IPS-18a (cell line): ENCODE data around the gene CDRT15.
"Not testable (repeated sequence)": the region's sequence is repeated elsewhere in the genome, so short reads cannot be mapped to it uniquely, and the experiment has no call there.

Source experiments
- H3K27ac ChIP-seq: one replicate; pipeline ENCODE4 v1.5.1; 2013; ENCODE audit warnings: low read length
- H3K27me3 ChIP-seq: one replicate; pipeline ENCODE4 v1.6.1; 2013; ENCODE audit warnings: mild to moderate bottlenecking, low read length; ENCODE audit not compliant: control insufficient read depth, insufficient read depth
- H3K36me3 ChIP-seq: one replicate; pipeline ENCODE4 v1.6.1; 2013; ENCODE audit warnings: low read depth, low read length; ENCODE audit not compliant: control insufficient read depth
- H3K4me1 ChIP-seq: one replicate; pipeline ENCODE4 v1.6.1; 2013; ENCODE audit warnings: low read depth, low read length; ENCODE audit not compliant: control insufficient read depth
- H3K4me3 ChIP-seq: one replicate; pipeline ENCODE4 v1.5.1; 2013; ENCODE audit warnings: low read length
- H3K9ac ChIP-seq: one replicate; pipeline ENCODE4 v1.6.1; 2013; ENCODE audit warnings: mild to moderate bottlenecking, low read length, moderate library complexity
- H3K9me3 ChIP-seq: one replicate; pipeline ENCODE4 v1.6.1; 2013; ENCODE audit warnings: low read depth, low read length; ENCODE audit not compliant: control insufficient read depth

The CDRT15 gene

DNA sequence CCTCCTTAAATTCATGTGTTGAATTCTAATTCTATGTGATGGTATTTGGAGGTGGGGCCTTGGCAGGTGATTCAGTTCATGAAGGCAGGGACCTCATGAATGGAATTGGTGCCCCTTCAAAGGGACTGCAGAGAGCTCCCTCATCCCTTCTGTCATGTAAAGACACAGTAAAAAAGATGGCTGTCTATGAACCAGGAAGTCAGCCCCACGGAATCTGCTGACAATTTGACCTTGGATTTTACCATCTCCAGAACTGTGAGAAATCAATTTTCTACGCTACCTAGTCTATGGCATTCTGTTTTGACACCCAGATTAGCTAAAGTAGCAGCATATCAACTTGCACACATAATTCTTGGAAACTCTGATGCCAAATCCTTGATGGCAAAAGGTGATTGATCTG, 1.6 kb downstream of the CDRT15 start:
- not testable (repeated sequence) for H3K27me3 ChIP-seq, H3K36me3 ChIP-seq, H3K27ac ChIP-seq, H3K4me3 ChIP-seq, H3K9me3 ChIP-seq, H3K4me1 ChIP-seq, H3K9ac ChIP-seq

DNA sequence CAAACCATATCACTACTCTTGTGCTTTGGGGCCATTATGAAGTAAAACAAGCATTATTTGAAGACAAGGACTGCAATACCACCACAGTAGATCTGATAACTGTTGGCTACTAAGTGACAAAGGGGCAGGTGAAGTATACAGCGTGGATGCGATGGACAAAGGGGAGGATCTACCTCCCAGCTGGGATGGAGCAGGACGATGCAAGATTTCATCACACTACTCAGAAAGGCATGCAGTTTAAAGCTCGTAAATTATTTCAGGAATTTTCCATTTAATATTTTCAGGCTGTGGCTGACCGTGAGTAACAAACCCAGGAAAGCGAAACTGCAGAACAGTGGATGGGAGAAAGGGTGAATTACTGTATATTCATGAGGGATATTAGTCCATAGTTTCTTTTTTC, 5.5 kb downstream of the CDRT15 start:
- not testable (repeated sequence) for H3K4me1 ChIP-seq, H3K9me3 ChIP-seq, H3K36me3 ChIP-seq, H3K9ac ChIP-seq, H3K27ac ChIP-seq, H3K4me3 ChIP-seq, H3K27me3 ChIP-seq

DNA sequence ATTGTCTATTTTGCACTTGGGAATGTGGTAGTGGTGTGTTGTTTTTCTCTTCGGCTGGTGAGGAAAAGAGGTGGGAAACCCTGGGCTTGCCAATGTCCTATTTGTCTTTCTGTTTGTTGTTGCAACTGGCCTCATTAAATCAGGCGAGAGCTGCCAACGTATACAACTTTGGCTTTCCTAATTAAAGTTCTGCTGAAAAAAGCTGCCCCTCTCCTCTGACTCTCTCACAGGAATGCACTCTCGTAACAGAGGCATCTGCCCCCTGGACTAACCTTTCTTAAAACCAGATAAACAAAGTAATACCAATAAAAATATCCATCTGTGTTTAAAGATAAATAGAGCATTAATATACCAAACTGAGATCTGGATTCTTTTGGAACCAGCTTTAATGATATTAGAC, 7.8 kb downstream of the CDRT15 start:
- Histone ChIP-seq H3K4me3 (no peak overlapping the region), H3K27ac (no peak overlapping the region), H3K27me3 (no peaks in the 10 kb centered on the region), H3K36me3 (no peaks in the 10 kb centered on the region), H3K4me1 (no peaks in the 10 kb centered on the region), H3K9me3 (no peaks in the 10 kb centered on the region), H3K9ac (no peak overlapping the region)

DNA sequence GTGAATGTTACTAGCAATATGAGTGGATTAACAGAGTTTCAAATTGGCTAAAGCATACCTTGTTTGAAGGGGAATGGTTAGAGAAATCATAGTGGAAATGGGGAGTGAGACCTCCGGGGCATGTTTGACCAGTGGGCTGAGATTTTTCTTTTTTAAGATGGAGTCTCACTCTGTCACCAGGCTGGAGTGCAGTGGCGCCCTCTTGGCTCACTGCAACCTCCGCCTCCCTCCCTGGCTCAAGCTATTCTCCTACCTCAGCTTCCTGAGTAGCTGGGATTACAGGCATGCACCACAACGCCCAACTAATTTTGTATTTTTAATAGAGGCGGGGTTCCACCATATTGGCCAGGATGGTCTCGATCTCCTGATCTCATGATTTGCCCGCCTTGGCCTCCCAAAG, 9.6 kb downstream of the CDRT15 start:
- no peaks in the 10 kb centered on the region for H3K4me1 ChIP-seq
- H3K4me3 ChIP-seq: no peak overlapping the region
- no peaks in the 10 kb centered on the region for H3K36me3 ChIP-seq
- H3K27me3 ChIP-seq: no peaks in the 10 kb centered on the region
- H3K27ac ChIP-seq: no peak overlapping the region
- no peak overlapping the region for H3K9ac ChIP-seq
- H3K9me3 ChIP-seq: no peaks in the 10 kb centered on the region

DNA sequence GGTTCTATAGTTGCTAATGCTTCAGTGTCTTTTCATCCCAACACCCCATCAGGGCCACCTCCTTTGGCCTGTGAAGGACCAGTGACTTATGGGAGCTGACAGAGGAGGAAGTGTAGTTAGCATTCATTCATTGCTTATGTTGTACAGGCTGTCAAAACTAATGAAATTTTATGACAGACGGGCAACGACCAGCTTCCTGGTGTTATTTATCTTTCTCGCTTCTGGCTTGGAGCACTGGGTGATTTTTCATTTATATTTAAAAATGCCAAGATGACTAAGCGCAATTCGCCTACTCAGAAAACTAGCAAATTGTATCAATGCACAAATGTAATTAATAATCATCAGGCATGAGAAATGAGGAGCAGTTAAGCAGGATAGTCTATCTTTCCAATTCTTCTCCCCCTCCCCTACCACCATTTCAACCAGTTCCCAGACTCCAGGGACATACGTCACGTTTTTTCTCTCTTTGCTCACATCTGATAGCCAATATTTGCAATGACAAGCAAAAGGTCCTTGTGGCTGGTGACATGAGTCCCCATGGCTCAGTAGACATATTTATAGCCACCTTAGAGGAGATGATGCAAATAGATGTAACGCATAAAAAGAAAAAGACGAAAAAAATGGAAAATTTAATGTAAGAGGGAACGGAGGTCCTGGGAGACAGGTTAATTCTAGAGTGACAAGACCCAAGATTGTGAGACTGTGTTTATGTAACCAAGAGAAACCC, 11.2 kb downstream of the CDRT15 start:
- no peaks in the 10 kb centered on the region for H3K9me3 ChIP-seq
- no peak overlapping the region for H3K27ac ChIP-seq
- no peaks in the 10 kb centered on the region for H3K36me3 ChIP-seq
- no peaks in the 10 kb centered on the region for H3K4me1 ChIP-seq
- no peak overlapping the region for H3K9ac ChIP-seq
- no peaks in the 10 kb centered on the region for H3K27me3 ChIP-seq
- no peak overlapping the region for H3K4me3 ChIP-seq

DNA sequence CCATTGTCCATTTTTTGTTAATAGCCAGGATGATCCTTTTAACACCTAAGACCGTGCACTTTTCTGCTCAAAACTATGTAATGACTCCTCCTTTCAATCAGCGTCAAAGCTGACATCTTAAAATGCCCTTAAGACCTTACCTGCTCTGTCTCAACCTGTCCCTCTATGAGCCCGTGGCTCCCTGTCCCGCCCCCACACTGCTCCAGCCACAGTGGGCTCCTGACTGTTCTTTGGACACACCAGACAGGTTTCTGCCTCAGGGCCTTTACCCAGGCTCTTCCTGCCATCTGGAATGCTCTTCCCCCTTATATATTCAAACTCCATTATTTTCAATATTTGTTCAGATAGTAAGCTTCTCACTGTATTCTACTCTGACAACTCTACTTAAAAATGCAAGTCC, 14.1 kb downstream of the CDRT15 start:
- no peaks in the 10 kb centered on the region for H3K36me3 ChIP-seq
- H3K9me3 ChIP-seq: no peaks in the 10 kb centered on the region
- no peak overlapping the region for H3K27ac ChIP-seq
- H3K4me3 ChIP-seq: no peak overlapping the region
- H3K9ac ChIP-seq: no peak overlapping the region
- H3K4me1 ChIP-seq: no peaks in the 10 kb centered on the region
- no peaks in the 10 kb centered on the region for H3K27me3 ChIP-seq

DNA sequence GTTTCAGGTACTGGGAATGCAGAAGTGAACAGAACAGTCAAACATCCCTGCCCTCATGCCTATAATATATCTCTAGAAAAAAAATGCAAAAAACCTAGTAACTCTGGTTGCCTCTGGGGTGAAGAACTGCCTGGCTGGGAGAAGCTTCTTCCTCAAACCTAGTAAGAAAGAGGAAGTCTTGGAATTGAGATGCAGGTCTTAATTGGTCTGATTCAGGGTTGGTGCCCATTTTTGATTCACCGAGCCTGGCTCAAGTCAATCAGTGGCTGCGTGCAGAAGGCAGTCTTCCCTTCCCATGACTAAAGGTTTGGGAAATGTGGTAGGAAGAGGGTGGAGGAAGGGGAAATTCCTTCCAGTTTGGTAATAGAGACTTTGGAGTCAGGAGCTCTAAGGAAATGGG, 22.4 kb downstream of the CDRT15 start:
- Histone ChIP-seq H3K4me1 (no peaks in the 10 kb centered on the region), H3K27ac (no peak overlapping the region), H3K9ac (no peak overlapping the region), H3K27me3 (no peaks in the 10 kb centered on the region), H3K36me3 (no peaks in the 10 kb centered on the region), H3K4me3 (no peak overlapping the region), H3K9me3 (no peaks in the 10 kb centered on the region)

DNA sequence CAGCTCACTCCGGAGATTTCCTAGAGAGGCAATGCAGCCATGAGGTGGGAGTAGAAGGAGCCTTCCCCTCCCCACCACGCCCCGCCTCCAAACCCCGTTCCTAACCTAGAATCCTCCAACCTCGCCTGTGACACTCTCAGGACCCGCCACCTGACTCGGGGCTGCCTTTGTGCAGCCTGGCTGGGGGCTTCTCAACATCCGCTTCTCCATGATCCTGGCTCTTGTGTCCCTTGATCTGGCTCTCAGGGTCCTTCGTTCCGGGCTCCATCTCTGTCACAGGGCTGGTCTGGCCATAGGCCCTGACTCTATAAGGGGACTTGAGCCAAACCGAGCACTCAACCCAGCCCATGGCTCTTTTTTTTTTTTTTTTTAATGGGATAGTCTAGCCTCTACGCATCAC, 24.3 kb downstream of the CDRT15 start:
- no peak overlapping the region for H3K9ac ChIP-seq
- H3K9me3 ChIP-seq: no peaks in the 10 kb centered on the region
- peaks cover 2% of the 10 kb centered on the region for H3K36me3 ChIP-seq
- H3K27me3 ChIP-seq: no peaks in the 10 kb centered on the region
- no peak overlapping the region for H3K27ac ChIP-seq
- no peak overlapping the region for H3K4me3 ChIP-seq
- H3K4me1 ChIP-seq: no peaks in the 10 kb centered on the region

DNA sequence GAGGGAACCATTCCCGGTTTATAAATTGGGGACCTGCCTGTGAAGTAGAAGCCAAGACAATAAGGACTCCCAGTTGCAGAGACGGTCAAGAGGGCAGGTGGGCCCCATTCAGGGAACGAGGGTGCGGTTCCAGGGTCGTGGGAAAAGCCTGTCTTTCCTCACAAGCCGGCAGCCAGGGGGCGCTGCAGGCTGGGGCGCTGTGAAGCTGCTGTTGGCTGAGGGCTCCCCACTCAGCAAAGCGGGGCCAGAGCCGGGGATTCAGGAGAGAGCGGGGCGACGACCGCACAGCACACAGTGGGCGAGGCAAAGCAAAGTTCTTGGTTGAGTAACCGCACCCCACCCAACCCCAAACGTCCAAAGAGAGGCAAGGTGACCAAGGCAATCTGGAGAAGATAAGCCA, 24.9 kb downstream of the CDRT15 start:
- Histone ChIP-seq H3K9ac (no peak overlapping the region), H3K4me1 (no peaks in the 10 kb centered on the region), H3K27ac (no peak overlapping the region), H3K27me3 (no peaks in the 10 kb centered on the region), H3K4me3 (no peak overlapping the region), H3K9me3 (no peaks in the 10 kb centered on the region), H3K36me3 (peaks cover 3% of the 10 kb centered on the region)

DNA sequence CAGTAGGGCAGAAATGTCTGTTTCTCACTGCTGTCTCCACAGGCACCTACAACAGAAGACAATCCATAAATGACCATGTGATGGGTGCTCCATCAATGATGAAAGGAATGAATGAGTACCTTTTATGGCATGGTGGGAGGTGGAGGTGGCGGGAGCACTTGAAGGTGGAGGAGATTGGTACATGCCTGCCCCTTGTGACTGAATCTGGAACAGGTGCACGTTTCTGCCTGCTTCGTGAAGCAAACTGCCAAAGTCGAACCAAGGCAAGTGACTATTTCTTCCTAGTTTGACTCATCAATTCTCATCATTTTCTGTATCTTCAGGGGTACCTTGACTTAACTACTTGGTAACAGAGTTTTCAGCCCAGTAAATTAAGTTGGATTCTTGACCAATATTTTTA, 25.4 kb downstream of the CDRT15 start:
- Histone ChIP-seq H3K36me3 (peaks cover 3% of the 10 kb centered on the region), H3K9me3 (no peaks in the 10 kb centered on the region), H3K4me1 (no peaks in the 10 kb centered on the region), H3K4me3 (no peak overlapping the region), H3K9ac (no peak overlapping the region), H3K27me3 (no peaks in the 10 kb centered on the region), H3K27ac (no peak overlapping the region)

DNA sequence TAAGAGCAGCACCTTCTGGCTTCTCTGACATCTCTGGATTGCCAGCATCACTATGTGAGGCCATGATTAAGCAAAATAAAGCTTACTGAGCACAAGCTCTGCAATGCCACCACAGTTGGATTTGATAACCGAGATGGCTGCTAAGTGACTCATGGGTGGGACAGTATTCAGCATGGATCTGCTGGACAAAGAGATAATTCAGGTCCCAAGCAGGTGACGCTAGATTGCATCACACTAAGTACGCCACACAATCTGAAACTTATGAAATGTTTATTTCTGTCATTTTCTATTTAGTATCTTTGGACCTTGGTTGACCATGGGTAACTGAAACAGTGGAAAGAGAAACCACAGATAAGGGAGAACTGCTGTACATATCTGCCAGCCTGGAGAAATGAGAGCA, 27.4 kb downstream of the CDRT15 start:
- H3K4me3 ChIP-seq: no peak overlapping the region
- H3K9me3 ChIP-seq: no peaks in the 10 kb centered on the region
- H3K27me3 ChIP-seq: no peaks in the 10 kb centered on the region
- no peaks in the 10 kb centered on the region for H3K4me1 ChIP-seq
- peaks cover 3% of the 10 kb centered on the region for H3K36me3 ChIP-seq
- H3K27ac ChIP-seq: no peak overlapping the region
- no peak overlapping the region for H3K9ac ChIP-seq

DNA sequence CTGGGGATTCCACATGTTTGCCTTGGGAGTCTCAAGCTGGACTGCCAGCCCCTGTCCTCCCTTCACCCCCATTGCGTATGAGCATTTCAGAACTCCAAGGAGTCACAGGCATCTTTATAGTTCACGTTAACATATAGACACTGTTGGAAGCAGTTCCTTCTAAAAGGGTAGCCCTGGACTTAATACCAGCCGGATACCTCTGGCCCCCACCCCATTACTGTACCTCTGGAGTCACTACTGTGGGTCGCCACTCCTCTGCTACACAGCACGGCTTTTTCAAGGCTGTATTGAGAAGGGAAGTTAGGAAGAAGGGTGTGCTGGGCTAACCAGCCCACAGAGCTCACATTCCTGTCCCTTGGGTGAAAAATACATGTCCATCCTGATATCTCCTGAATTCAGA, 28.9 kb downstream of the CDRT15 start:
- Histone ChIP-seq H3K4me3 (no peak overlapping the region), H3K9me3 (no peaks in the 10 kb centered on the region), H3K27ac (no peak overlapping the region), H3K4me1 (no peaks in the 10 kb centered on the region), H3K27me3 (no peaks in the 10 kb centered on the region), H3K36me3 (peaks cover 3% of the 10 kb centered on the region), H3K9ac (no peak overlapping the region)
